HL-60 (cell line): ENCODE data around the gene MGAT5.

Experiments used
- DNase-seq, 2 experiments: peaks; one replicate each; pipeline ENCODE4 v3.0.0-alpha.2; 2010 to 2020; ENCODE audit warnings: low read depth in 1 of 2, low spot score in 1 of 2
- H3K27ac ChIP-seq: fragments of 250-450 bp; sonication (Bioruptor Pico); replicated peaks from 2 replicates; pipeline ENCODE4 v1.5.1; 2020; ENCODE audit warnings: mild to moderate bottlenecking, moderate library complexity
- H3K27me3 ChIP-seq: fragments of 250-450 bp; sonication (Bioruptor Pico); 2 replicates; pipeline ENCODE4 v1.5.1; 2021; ENCODE audit warnings: mild to moderate bottlenecking, moderate library complexity; ENCODE audit not compliant: insufficient read depth, poor library complexity, severe bottlenecking
- H3K4me3 ChIP-seq: replicated peaks from 2 replicates; pipeline ENCODE4 v1.5.1; 2011; ENCODE audit warnings: mild to moderate bottlenecking, control low read depth, low read length; ENCODE audit not compliant: insufficient read depth
- GABPA ChIP-seq: IDR thresholded peaks from 2 replicates; pipeline ENCODE4 v1.6.1; 2012; ENCODE audit warnings: low read depth
- POLR2AphosphoS5 ChIP-seq: IDR thresholded peaks from 2 replicates; pipeline ENCODE4 v1.6.1; 2012; ENCODE audit warnings: low read depth
- SPI1 ChIP-seq: IDR thresholded peaks from 2 replicates; pipeline ENCODE4 v1.6.1; 2012; ENCODE audit warnings: low read depth, mild to moderate bottlenecking, borderline replicate concordance
- TF ChIP-seq, protein P1 (sequence below): IDR thresholded peaks from one replicate; pipeline ENCODE4 v1.5.1; 2011; ENCODE audit warnings: low read length, control low read depth, inconsistent platforms; ENCODE audit not compliant: insufficient read depth
- TF ChIP-seq, protein P2 (sequence below): IDR thresholded peaks from 2 replicates; pipeline ENCODE4 v1.6.1; 2012; ENCODE audit warnings: low read depth; ENCODE audit not compliant: insufficient replicate concordance

Gene MGAT5

DNA sequence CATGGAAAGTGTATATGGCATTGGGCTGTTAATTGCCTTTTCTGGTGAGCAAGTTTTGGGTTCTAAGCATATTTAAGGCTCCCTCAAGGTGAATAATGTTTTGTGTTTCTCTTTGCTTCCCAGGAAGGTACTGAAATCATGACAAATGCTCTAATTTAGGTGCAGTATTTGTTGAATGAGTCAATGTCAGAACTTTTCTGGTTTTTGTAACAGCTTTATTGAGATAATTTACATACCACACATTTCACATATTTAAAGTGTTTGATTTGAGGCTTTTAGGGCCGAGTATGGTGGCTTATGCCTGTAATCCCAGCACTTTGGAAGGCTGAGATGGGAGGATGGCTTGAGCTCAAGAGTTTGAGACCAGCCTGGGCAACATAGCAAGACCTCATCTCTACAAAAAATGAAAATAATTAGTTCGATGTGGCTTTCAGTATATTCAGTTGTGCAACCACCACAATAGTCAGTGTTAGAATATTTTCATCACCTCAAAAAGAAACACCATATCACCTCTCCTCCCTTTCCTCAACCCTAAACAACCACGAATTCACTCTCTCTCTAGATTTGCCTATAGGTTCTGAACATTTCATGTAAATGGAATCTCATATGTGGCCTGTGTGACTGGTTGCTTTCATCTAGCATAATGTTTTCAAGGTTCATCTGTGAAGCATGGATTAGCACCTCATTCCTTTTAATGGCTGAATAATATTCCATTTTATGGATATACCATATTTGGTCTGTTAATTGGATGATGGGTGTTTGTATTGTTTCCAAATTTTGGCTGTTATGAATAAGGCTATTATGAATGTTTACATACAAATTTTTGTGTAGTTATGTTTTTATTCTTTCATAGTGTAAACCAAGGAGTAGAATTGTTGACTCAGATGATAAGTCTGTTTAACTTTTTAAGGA, 54.9 kb downstream of the MGAT5 start:
- H3K27me3 ChIP-seq = no peaks in the 10 kb centered on the region
- H3K4me3 ChIP-seq = no peak overlapping the region
- TF ChIP-seq, protein P1, sequence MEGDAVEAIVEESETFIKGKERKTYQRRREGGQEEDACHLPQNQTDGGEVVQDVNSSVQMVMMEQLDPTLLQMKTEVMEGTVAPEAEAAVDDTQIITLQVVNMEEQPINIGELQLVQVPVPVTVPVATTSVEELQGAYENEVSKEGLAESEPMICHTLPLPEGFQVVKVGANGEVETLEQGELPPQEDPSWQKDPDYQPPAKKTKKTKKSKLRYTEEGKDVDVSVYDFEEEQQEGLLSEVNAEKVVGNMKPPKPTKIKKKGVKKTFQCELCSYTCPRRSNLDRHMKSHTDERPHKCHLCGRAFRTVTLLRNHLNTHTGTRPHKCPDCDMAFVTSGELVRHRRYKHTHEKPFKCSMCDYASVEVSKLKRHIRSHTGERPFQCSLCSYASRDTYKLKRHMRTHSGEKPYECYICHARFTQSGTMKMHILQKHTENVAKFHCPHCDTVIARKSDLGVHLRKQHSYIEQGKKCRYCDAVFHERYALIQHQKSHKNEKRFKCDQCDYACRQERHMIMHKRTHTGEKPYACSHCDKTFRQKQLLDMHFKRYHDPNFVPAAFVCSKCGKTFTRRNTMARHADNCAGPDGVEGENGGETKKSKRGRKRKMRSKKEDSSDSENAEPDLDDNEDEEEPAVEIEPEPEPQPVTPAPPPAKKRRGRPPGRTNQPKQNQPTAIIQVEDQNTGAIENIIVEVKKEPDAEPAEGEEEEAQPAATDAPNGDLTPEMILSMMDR = no peak
- TF ChIP-seq SPI1 (no peak), GABPA (no peak), POLR2AphosphoS5 (no peak)
- TF ChIP-seq, protein P2, sequence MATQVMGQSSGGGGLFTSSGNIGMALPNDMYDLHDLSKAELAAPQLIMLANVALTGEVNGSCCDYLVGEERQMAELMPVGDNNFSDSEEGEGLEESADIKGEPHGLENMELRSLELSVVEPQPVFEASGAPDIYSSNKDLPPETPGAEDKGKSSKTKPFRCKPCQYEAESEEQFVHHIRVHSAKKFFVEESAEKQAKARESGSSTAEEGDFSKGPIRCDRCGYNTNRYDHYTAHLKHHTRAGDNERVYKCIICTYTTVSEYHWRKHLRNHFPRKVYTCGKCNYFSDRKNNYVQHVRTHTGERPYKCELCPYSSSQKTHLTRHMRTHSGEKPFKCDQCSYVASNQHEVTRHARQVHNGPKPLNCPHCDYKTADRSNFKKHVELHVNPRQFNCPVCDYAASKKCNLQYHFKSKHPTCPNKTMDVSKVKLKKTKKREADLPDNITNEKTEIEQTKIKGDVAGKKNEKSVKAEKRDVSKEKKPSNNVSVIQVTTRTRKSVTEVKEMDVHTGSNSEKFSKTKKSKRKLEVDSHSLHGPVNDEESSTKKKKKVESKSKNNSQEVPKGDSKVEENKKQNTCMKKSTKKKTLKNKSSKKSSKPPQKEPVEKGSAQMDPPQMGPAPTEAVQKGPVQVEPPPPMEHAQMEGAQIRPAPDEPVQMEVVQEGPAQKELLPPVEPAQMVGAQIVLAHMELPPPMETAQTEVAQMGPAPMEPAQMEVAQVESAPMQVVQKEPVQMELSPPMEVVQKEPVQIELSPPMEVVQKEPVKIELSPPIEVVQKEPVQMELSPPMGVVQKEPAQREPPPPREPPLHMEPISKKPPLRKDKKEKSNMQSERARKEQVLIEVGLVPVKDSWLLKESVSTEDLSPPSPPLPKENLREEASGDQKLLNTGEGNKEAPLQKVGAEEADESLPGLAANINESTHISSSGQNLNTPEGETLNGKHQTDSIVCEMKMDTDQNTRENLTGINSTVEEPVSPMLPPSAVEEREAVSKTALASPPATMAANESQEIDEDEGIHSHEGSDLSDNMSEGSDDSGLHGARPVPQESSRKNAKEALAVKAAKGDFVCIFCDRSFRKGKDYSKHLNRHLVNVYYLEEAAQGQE = no peak
- no peak for DNase-seq
- H3K27ac ChIP-seq = no peak overlapping the region

DNA sequence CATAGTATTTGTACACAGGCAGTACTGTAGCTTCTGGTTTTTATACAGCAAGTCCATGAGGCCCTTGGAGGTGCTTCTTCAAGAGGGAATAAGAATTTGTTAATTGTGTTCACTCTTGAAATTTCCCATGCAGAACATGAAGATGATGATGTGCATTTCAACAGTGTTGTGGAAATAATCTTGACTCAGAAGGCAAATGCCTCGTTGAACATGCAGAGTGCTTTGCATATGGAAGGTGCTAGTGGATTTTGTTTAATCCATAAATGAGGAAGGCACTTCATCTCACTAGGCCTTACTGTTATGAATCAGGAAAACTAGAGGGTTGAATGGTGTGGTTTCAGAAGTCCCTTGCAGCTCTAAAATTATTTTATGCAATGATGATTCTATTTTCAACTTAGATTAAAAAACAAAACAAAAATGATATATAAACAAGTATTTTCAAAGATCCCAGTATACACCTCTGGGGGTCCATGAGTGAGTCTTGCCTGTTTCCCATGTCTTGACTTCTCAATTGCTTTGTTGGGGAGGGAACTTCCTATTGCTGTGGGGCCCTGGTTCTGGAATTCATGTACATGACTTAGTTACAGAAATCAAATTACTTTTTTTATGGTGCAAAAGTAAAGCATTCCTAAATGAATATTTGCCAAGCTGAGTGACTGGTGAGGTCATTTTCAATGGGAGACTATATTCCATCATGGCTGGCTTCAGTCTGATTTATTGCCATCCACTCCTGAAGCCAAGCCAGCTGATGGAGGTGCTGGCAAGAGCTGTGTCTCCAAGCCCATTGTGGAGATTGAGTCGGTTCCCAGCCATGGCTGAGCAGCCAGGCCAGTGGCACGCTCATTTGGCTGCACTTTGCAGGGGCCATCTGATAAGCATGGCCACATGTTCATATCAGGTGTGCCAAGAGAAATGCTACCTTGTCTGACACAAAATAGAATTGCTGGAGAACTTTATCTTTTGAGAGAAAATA, 56.5 kb downstream of the MGAT5 start:
- Histone ChIP-seq H3K27ac (no peak overlapping the region), H3K4me3 (no peak overlapping the region), H3K27me3 (no peaks in the 10 kb centered on the region)
- no peak for DNase-seq
- TF ChIP-seq, protein P2 = no peak
- no peak for TF ChIP-seq GABPA
- TF ChIP-seq, protein P1 = no peak
- TF ChIP-seq SPI1 = no peak
- no peak for TF ChIP-seq POLR2AphosphoS5

DNA sequence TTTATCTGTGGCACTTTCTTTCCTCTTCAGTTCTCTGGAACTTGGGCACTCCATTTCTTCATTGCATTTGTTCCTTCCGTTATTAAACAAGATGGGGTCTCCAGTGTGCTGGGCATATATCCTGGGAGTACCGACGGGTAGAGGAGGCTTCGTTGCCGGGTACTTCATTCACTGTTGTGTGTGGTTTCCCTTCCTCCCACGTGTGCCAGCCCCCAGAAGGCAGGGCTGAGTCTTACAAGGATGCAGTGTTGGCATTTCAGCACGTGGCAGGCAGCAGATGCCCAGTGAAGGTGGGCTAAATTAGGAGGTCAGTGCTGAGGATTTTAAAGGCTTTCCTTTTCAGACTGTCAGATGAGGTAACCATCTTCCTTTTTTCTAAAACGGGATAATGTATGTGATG, 58.6 kb downstream of the MGAT5 start:
- Histone ChIP-seq H3K27me3 (no peaks in the 10 kb centered on the region), H3K4me3 (no peak overlapping the region), H3K27ac (no peak overlapping the region)
- TF ChIP-seq SPI1 (no peak), GABPA (no peak), POLR2AphosphoS5 (no peak)
- TF ChIP-seq, protein P2 = no peak
- TF ChIP-seq, protein P1 = no peak
- no peak for DNase-seq
